SH-SY5Y (cell line): Measurements from ENCODE around the gene MORF4L2.

ENCODE experiments used
- GATA2 ChIP-seq: IDR thresholded peaks from 2 replicates; pipeline ENCODE4 v1.6.1; 2011; ENCODE audit warnings: mild to moderate bottlenecking, low read depth, low read length
- GATA3 ChIP-seq: IDR thresholded peaks from 2 replicates; pipeline ENCODE4 v1.6.1; 2011; ENCODE audit warnings: low read depth, mild to moderate bottlenecking, low read length, moderate library complexity

DNA sequence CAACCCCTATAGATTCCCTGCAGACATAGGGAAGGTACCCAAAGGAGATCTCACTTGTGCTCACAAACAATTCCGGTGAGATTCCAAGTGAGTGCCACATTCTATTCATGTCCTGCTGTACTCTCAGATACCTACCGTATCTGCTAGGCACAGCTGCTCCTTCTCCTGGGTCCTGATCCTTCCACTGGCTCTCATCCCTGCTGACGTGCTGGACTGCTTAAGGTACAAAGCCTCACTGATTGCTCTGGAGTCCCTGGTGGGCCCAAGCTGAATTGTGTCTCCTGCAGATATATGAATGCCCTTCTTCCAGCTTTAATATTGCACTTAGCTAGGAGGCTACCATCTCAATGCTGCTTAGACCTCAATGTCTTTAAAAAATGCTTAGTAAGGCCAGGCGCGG is 55.4 kb downstream of the MORF4L2 start:
- no peak for TF ChIP-seq GATA2
- no peak for TF ChIP-seq GATA3
